Spleen (tissue), 7 donors: ENCODE data around the gene TYW3.

Experiments used
- POLR2AphosphoS5 ChIP-seq, 3 donors: sonication (generic); formaldehyde crosslinking; IDR thresholded peaks; one replicate each; pipeline ENCODE4 v1.5.1; 2017; ENCODE audit warnings: antibody characterized with exemption in 3 of 3
- TF ChIP-seq, protein P1 (sequence below), 11 experiments: fragments of 200-600 bp in 7 of 11; fragments of 450-650 bp in 4 of 11; sonication (generic) in 4 of 11; IDR thresholded peaks in 8 of 11; conservative IDR thresholded peaks in 3 of 11; 1 replicate in 7 of 11; 2 replicates in 4 of 11; pipeline versions ENCODE4 v1.4.0 to v1.8.0; 2016 to 2021; ENCODE audit warnings: antibody characterized with exemption in 11 of 11, inconsistent platforms in 4 of 11, mild to moderate bottlenecking in 1 of 11
- donor health status: DM: no; HTN: no; CAD: no; lungs with moderate emphysema.
- donor health status: DM: no; HTN: no; CAD: no.
- donor health status: DM: no; HTN: no; CAD: no.

DNA sequence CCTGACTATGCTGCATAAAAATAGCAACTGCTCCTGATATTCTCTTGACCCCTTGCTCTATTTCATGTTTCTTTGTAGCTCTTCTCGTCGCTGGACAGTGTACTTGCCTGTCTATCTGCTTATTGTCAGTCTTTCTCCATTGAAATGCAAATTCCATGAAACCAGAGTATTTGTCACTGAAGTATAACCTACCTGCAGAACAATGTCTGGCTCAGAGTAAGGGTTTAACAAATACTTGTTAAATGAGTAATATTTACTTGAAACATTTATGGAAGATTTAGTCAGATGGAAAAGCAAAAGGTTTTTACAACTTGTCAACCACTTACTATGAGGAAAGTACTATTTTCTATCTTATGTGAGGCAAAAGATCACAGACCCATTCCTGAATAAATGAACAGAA, 39.5 kb upstream of the TYW3 start:
- TF ChIP-seq POLR2AphosphoS5 (IDR thresholded peaks at IDR 0.05), result no peak
- TF ChIP-seq, protein P1, sequence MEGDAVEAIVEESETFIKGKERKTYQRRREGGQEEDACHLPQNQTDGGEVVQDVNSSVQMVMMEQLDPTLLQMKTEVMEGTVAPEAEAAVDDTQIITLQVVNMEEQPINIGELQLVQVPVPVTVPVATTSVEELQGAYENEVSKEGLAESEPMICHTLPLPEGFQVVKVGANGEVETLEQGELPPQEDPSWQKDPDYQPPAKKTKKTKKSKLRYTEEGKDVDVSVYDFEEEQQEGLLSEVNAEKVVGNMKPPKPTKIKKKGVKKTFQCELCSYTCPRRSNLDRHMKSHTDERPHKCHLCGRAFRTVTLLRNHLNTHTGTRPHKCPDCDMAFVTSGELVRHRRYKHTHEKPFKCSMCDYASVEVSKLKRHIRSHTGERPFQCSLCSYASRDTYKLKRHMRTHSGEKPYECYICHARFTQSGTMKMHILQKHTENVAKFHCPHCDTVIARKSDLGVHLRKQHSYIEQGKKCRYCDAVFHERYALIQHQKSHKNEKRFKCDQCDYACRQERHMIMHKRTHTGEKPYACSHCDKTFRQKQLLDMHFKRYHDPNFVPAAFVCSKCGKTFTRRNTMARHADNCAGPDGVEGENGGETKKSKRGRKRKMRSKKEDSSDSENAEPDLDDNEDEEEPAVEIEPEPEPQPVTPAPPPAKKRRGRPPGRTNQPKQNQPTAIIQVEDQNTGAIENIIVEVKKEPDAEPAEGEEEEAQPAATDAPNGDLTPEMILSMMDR (IDR thresholded peaks at IDR 0.05 in 8 of 11, conservative IDR thresholded peaks at IDR 0.05 in 3 of 11), result no peak
